AG20443 (cell line): ENCODE measurements around the gene CADM3.

Source experiments
- DNase-seq: peaks from one replicate; pipeline ENCODE4 v3.0.0; 2012; ENCODE audit warnings: low spot score, mixed read lengths

CADM3 gene

GRCh38 chr1:159173320-159173719, 1.9 kb downstream of the CADM3 start:
- no peak for DNase-seq

GRCh38 chr1:159175571-159175970, 4.2 kb downstream of the CADM3 start:
- DNase-seq: no peak

- peak; percentile 68 for DNase-seq
Measured at GRCh38 chr1:159177272-159177907, 6.0 kb downstream of the CADM3 start.

GRCh38 chr1:159179906-159180305, 8.5 kb downstream of the CADM3 start:
- no peak for DNase-seq

GRCh38 chr1:159180516-159180915, 9.1 kb downstream of the CADM3 start:
- DNase-seq: no peak

GRCh38 chr1:159181328-159182024, 10.1 kb downstream of the CADM3 start:
- DNase-seq: no peak

GRCh38 chr1:159184201-159184600, 12.8 kb downstream of the CADM3 start:
- DNase-seq: no peak

- no peak for DNase-seq
Measured at GRCh38 chr1:159185121-159185520, 13.7 kb downstream of the CADM3 start.

- no peak for DNase-seq
Measured at GRCh38 chr1:159187033-159187432, 15.6 kb downstream of the CADM3 start.

- no peak for DNase-seq
Measured at GRCh38 chr1:159187647-159188374, 16.4 kb downstream of the CADM3 start.

GRCh38 chr1:159188375-159188788, 17.0 kb downstream of the CADM3 start:
- peak; percentile 78 for DNase-seq

- DNase-seq: no peak
Measured at GRCh38 chr1:159190441-159190840, 19.0 kb downstream of the CADM3 start.

- DNase-seq: no peak
Measured at GRCh38 chr1:159196543-159196942, 25.1 kb downstream of the CADM3 start.

- peak; percentile 82 for DNase-seq
Measured at GRCh38 chr1:159197561-159198557, 26.4 kb downstream of the CADM3 start.

- no peak for DNase-seq
Measured at GRCh38 chr1:159199901-159200300, 28.5 kb downstream of the CADM3 start.

- DNase-seq: no peak
Measured at GRCh38 chr1:159200769-159201168, 29.4 kb downstream of the CADM3 start.

- DNase-seq: no peak
Measured at GRCh38 chr1:159201642-159202041, 30.2 kb downstream of the CADM3 start.

- no peak for DNase-seq
Measured at GRCh38 chr1:159203610-159204009, 32.2 kb downstream of the CADM3 start.

- DNase-seq: no peak
Measured at GRCh38 chr1:159204161-159205141, 33.0 kb downstream of the CADM3 start, which contains the start of gene ACKR1. Gene ACKR1 (plus strand): TSS chr1:159204875. CDS start chr1:159204960, 85 bp downstream.

- DNase-seq: no peak
Measured at GRCh38 chr1:159205225-159205624, 33.8 kb downstream of the CADM3 start.

- DNase-seq: no peak
Measured at GRCh38 chr1:159206110-159206509, 34.7 kb downstream of the CADM3 start.
